ENCODE data around the gene MEI1.
"Not testable (repeated sequence)": the region's sequence is repeated elsewhere in the genome, so short reads cannot be mapped to it uniquely, and the experiment has no call there.

Gene MEI1

DNA sequence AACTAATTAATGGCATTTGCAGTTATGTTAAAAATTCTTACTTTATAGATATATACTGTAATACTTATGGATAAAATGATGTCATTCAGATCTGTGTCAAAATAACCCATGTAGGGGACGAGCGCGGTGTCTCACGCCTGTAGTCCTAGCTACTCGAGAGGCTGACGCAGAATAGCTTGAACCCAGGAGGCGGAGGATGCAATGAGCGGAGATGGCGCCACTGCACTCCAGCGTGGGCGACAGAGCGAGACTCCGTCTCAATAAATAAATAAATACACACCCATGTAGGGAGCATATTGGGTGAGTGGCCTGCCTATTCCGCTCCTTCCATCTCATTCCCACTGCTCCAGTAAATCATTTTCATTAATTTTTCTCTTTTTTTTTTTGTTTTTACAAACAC is 17.7 kb upstream of the MEI1 start:
- DNase-seq (ENCODE audit: low read depth, low spot score) = no peak

GRCh38 chr22:41682033-41682807 is 17.1 kb upstream of the MEI1 start:
- DNase-seq (ENCODE audit: low read depth, low spot score) = peak; percentile 55

DNA sequence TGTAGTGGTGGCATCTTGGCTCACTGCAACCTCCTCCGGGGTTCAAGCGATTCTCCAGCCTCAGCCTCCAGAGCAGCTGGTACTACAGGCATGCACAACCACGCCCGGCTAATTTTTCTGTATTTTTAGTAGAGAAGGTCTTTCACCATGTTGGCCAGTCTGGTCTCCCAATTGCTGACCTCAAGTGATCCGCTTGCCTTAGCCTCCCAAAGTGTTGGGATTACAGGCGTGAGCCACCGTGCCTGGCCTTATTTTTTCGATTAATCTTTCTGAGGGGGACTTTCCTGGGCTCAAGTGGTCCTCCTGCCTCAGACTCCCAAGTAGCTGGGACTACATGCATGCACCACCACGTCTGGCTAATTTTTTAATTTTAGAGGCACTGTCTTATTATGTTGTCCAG is 16.3 kb upstream of the MEI1 start:
- DNase-seq (ENCODE audit: low read depth, low spot score) = no peak

GRCh38 chr22:41683616-41684015 is 15.7 kb upstream of the MEI1 start:
- DNase-seq (ENCODE audit: low read depth, low spot score) = no peak

GRCh38 chr22:41684194-41684593 is 15.1 kb upstream of the MEI1 start:
- DNase-seq (ENCODE audit: low read depth, low spot score) = no peak

DNA sequence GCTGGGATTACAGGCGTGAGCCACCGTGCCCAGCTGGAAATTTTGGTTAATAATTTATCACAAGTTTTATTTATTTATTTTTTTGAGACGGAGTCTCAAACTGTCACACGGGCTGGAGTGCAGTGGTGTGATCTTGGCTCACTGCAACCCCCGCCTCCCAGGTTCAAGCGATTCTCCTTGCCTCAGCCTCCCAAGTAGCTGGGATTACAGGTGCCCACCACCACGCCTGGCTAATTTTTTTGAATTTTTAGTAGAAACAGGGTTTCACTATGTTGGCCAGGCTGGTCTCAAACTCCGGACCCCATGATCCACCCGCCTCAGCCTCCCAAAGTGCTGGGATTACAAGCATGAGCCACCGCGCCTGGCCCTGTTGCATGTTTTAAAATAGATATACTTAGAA is 12.4 kb upstream of the MEI1 start:
- DNase-seq (ENCODE audit: low read depth, low spot score) = not testable (repeated sequence)

- no peak for DNase-seq (ENCODE audit: low read depth, low spot score)
These were observed 11.4 kb upstream of the MEI1 start for GRCh38 chr22:41687901-41688364.

DNA sequence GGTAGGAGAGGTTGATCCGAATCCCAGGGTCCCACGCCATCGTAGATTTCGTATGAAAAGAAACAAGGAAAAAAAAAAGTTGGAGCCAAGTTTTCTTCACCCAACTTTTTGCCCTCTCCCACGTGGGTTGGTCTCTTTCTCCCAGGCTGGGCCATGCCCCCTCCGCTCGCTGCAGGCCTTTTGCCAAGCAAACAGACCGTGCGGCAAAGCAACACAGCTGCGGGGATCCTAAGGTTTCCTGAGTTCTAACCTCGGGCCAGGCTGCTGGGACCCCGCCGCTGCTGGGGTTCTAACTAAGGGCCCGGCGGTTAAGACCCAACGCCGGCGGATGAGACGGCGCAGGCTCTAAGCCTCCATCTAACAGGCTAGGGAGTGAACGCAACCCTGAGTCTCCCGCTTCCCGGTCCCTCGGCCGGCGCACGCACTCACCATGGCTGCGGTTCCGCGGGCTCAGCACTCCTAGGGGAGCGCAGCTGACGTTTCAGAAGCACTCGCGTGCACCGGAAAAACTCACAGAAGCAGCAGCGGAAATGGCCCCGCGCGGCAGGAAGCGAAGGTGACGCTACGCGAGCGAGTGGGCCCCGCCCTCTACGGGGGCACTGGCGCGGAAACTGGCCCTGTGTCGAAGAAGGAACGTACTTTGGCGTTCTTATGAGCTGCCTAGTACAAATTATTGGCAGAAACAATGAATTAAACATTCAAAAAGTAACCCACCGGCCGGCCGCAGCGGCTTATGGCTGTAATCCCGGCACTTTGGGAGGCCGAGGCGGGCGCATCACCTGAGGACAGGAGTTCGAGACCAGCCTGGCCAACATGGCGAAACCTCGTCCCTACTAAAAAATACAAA is 10.7 kb upstream of the MEI1 start, which contains the start of gene SNU13:
Gene SNU13 (minus strand): TSS at position 503 of the 847 bp plus-strand sequence. CDS start 71 bp downstream, at position 432.
- DNase-seq (ENCODE audit: low read depth, low spot score) = peak; percentile 62

DNA sequence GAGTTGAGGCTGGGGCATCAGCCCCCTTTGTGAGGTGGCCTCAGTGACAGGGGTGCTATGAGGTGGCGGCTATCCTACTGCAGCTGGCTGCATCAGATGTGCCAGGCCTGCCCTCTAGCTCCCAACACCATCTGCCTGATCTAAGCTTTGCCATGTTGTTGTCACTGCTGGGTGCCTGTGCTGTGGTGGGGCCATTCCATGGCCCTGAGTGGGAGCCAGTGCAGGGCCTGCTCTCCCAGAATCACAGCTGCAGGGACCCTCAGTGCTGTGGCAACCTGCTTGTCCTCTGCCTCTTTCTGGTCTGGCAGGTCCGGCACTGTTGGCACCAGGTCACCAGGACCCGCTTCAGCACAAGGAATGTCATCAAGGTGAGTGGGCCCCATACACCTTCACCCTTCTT is 8.8 kb upstream of the MEI1 start:
- DNase-seq (ENCODE audit: low read depth, low spot score) = no peak

GRCh38 chr22:41695211-41695610 is 4.1 kb upstream of the MEI1 start:
- no peak for DNase-seq (ENCODE audit: low read depth, low spot score)

DNA sequence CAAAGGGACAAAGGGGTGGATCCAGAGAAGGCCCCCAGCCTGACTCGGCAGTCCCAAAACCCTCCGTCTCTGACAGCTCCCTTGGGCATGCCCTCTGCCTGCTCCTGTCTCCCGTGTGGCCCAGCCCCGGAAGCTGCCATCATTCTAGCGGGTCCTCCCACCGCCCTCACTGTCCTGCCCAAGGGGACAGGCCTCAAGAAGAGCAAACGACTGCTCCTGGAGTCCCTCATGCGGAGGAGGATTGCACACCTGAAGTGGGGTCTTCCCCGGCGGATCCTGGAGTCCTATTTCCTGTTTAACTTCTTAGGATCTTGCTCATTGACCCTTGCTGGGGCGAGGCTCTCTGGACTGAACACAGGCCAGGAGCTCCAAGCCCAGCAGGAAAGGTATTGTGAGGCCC is 2.6 kb upstream of the MEI1 start:
- DNase-seq (ENCODE audit: low read depth, low spot score) = no peak

DNA sequence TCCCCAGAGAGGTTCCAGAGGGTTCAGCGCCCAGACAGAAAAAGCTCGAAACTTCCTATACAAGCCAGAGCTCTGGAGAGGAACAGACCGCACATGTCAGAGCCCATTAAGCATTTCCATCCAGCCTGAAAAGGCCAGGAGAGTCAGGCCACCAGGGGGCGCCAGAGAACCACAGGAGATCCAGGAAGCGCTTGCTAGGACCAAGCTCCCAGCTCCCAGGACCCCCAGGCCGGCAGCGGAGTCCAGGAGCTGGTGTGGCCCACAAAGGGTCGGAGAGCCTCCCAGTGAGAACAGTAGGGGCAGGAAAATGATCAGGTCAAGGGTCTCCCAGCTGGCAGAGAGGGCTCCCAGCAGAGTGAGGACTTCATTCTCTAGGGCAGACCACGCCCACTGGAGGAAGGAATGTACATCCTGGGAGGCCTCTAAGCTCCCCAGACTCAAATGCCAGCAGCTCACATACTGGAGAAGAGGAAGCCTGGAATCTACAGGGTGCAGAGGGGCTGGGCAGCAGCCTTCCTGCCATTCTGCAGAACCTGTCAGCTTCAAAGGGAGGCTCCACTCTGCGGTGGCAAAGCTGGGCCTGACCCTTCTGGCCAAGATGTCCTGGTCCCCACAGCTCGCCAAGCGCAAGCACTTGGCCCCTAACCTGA is 2.1 kb upstream of the MEI1 start:
- DNase-seq (ENCODE audit: low read depth, low spot score) = peak; percentile 86

GRCh38 chr22:41700108-41700364 is 733 bp downstream of the MEI1 start:
- DNase-seq (ENCODE audit: low read depth, low spot score) = no peak

DNA sequence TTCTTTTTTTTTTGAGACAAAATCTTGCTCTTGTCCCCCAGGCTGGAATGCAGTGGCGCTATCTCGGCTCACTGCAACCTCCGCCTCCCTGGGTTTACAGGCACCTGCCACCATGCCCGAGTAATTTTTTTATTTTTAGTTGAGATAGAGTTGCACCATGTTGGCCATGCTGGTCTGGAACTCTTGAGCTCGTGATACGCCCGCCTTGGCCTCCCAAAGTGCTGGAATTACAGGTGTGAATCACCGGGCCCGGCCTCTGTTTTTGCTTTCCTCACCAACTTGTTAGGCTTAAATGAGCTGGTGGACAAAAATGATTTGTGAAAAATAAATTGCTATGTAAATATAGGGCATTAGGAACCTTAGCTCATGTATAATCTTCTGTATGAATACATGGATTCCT is 3.5 kb downstream of the MEI1 start:
- DNase-seq (ENCODE audit: low read depth, low spot score) = no peak

DNA sequence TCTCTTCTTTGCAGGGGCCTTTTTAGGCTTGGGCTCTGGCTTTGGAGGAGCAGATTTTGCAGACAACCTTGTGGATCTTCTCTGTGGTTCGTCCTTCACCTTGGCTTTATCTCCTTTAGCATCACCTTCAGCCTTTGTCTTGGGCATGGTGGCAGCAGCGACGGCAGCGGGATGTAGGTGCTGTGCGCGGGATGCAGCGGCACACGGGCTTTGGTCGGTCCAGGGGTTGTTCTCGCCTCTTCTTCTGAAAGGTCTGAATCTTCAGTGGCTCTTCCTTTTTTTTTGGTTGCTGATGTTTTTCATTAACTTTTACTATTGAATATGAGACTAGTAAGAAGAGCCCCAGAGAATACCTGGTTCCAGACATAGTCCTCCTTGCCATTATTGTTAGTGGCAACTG is 10.0 kb downstream of the MEI1 start:
- no peak for DNase-seq (ENCODE audit: low read depth, low spot score)

- no peak for DNase-seq (ENCODE audit: low read depth, low spot score)
These were observed 13.7 kb downstream of the MEI1 start for GRCh38 chr22:41713004-41713403.

DNA sequence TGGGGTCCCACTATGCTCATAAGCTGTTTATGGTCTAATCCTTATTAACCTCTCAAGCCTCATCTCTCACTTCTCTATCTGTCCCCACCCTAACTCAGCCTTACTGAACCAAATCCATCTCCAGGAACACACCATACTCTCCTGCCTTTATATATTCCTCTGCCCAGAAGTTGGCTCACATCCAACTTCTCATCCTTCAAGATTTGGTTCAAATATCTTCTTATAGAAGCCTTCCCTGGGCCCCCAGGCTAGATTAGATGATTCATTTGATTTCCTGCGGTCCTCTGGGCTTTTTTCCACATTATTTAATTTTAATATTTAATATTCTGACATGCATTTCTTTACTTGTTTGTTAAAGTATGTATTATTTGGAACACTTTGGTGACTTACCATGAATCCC is 23.2 kb downstream of the MEI1 start:
- DNase-seq (ENCODE audit: low read depth, low spot score) = no peak

DNA sequence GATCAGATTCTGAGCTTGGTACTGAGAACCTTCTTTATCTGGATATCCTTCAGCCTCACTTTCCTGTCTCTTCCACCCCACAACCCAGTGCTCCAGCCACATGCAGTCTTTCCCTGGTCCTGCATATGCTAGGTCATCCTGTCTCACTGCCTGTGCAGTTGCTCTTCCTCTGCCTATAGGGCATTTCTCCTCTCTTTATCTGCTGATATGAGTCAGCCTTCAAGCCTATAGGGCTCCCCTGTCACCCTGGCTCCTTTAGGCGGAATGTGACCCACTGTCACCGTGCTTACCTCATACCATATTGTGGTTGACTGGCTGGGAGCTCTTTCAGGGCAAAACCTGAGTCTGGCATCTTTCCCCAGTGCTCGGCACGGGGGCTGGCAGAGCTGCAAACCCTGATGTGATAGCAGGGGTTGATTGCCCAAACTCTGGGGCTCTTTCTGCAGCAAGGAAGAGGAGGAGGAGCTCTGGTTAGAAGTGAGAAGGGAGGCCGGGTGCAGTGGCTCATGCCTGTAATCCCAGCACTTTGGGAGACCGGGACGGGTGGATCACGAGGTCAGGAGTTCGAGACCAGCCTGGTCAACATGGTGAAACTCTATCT is 26.3 kb downstream of the MEI1 start:
- DNase-seq (ENCODE audit: low read depth, low spot score) = no peak

GRCh38 chr22:41731609-41732008 is 32.3 kb downstream of the MEI1 start:
- DNase-seq (ENCODE audit: low read depth, low spot score) = no peak

GRCh38 chr22:41732096-41732772 is 32.9 kb downstream of the MEI1 start:
- no peak for DNase-seq (ENCODE audit: low read depth, low spot score)

DNA sequence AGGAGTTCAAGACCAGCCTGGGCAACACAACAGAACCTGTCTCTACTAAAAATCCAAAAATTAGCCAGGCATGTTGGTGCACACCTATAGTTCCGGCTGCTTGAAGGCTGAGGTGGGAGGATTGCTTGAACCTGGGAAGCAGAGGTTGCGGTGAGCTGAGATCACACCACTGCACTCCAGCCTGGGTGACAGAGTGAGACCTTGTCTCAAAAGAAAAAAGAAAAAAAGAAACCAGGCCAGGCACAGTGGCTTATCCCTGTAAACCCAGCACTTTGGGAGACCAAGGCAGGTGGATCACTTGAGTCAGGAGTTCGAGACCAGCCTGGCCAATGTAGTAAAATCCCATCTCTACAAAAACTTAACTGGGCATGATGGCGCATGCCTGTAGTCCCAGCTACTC is 33.9 kb downstream of the MEI1 start:
- not testable (repeated sequence) for DNase-seq (ENCODE audit: low read depth, low spot score)

- DNase-seq (ENCODE audit: low read depth, low spot score) = no peak
These were observed 40.3 kb downstream of the MEI1 start for GRCh38 chr22:41739576-41739975.

Measured in smooth muscle cell of the brain vasculature (primary cell).